ENCODE data around the gene TMA16. TPM values are rescaled to one million over a fixed set of nuclear protein-coding genes. Genes with fewer than 3 reads are reported as not detected.

TMA16 gene
- total and polyA plus RNA-seq, 9 donors, result 16.2 to 32.7 (median 26.0) TPM

DNA sequence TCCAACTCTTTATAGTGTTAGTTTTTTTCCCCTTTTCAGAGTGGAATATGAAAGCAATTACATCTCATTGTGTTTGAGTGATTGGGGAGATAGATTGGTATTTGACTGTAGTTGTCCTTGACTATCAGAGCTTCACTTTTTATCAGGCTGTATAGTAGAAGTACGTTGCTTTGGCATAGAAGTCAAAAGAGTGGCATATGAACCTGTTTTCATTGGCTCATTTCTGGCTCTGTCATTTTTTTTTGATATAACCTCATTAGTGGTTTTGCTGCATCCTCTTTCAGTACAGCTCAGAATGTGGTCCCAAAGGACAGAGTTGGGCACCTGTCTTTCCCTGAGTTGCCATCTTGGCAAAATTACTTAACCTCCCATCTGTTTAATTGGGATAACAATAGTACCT lies 1.4 kb downstream of the TMA16 start:
- no peak overlapping the region for H3K4me3 ChIP-seq (ENCODE audit: low read length)
- peaks cover 2% of the 10 kb centered on the region for H3K4me1 ChIP-seq (ENCODE audit: control insufficient read depth, insufficient read depth, low read length)
- DNase-seq, result no peak
- no peaks in the 10 kb centered on the region for H3K36me3 ChIP-seq (ENCODE audit: control insufficient read depth, insufficient read depth, low read length)
- H3K27ac ChIP-seq (ENCODE audit: low read length), result no peak overlapping the region
- H3K27me3 ChIP-seq (ENCODE audit: control insufficient read depth, insufficient read depth, low read length), result no peaks in the 10 kb centered on the region
- WGBS (ENCODE audit: insufficient coverage), result no CpG with 5 or more reads among the region's 1 CpG
- H3K9me3 ChIP-seq (replicated peaks; ENCODE audit: control insufficient read depth, low read depth, low read length), result no peaks in the 10 kb centered on the region

DNA sequence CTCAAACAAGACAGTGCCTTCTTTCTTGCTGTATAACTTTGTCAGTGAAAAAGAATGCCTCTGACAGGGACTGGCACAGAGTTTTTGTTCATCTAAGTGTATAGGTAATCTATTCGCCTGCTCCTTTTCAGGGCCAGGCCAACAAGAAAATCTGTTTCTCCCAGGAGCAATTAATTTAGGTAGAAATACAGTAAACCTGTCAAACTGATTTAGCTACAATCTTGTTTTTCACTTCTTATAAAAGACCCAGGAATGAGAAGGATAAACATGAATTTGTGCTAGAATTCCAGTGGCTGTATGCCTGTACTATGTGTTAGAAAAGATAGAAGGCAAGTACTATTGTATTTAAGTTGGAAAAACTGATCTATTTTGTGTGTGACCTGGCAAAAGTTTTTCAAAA lies 6.1 kb downstream of the TMA16 start:
- Histone ChIP-seq H3K36me3 (ENCODE audit: control insufficient read depth, insufficient read depth, low read length) (no peaks in the 10 kb centered on the region), H3K27ac (ENCODE audit: low read length) (no peak overlapping the region), H3K9me3 (replicated peaks; ENCODE audit: control insufficient read depth, low read depth, low read length) (no peaks in the 10 kb centered on the region), H3K4me1 (ENCODE audit: control insufficient read depth, insufficient read depth, low read length) (peaks cover 2% of the 10 kb centered on the region), H3K4me3 (ENCODE audit: low read length) (no peak overlapping the region), H3K27me3 (ENCODE audit: control insufficient read depth, insufficient read depth, low read length) (no peaks in the 10 kb centered on the region)
- WGBS (ENCODE audit: insufficient coverage), result no CpG with 5 or more reads among the region's 1 CpG
- DNase-seq, result no peak

DNA sequence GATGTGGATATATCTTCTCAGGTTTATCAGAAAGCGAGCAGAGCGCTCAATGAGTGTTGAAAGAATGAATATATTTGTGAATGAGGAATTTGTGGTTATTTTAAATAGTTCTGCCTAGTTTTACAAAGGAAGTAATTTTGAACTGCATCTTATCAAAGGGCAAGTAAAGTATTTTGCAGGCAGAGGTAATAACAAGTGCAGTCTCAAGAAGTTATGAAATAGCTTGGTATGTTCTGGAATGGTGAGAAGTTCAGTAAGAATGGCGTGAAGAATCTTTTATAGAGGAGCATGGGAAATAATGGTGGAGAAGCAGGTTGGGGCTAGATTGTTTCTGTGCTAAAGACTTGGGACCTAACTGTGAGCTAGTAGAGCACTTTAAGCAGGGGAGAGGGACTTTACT lies 10.9 kb downstream of the TMA16 start:
- DNase-seq, result no peak
- Histone ChIP-seq H3K27me3 (ENCODE audit: control insufficient read depth, insufficient read depth, low read length) (no peaks in the 10 kb centered on the region), H3K4me3 (ENCODE audit: low read length) (no peak overlapping the region), H3K9me3 (replicated peaks; ENCODE audit: control insufficient read depth, low read depth, low read length) (no peaks in the 10 kb centered on the region), H3K27ac (ENCODE audit: low read length) (no peak overlapping the region), H3K4me1 (ENCODE audit: control insufficient read depth, insufficient read depth, low read length) (no peaks in the 10 kb centered on the region), H3K36me3 (ENCODE audit: control insufficient read depth, insufficient read depth, low read length) (peaks cover 7% of the 10 kb centered on the region)
- WGBS (ENCODE audit: insufficient coverage), result 82% methylated on average over 3 of the region's 3 CpGs

DNA sequence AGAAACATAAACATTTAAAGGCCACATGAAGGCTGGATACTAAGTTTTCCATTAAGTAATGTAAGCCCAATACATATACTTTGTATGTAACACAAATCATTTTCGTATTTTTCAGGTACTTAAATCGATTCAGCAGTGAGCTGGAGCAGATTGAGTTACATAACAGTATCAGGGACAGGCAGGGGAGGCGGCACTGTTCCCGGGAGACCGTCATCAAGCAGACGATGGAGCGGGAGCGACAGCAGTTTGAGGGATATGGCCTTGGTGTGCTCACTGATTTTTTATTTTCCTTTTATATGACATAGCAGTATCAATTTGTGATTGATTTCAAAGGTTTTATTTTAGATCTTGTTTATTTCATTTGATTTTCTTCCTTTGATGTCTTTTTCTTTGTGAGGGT lies 20.7 kb downstream of the TMA16 start:
- no peak overlapping the region for H3K27ac ChIP-seq (ENCODE audit: low read length)
- no peaks in the 10 kb centered on the region for H3K27me3 ChIP-seq (ENCODE audit: control insufficient read depth, insufficient read depth, low read length)
- H3K4me1 ChIP-seq (ENCODE audit: control insufficient read depth, insufficient read depth, low read length), result no peaks in the 10 kb centered on the region
- H3K4me3 ChIP-seq (ENCODE audit: low read length), result no peak overlapping the region
- WGBS (ENCODE audit: insufficient coverage), result 100% methylated on average over 3 of the region's 8 CpGs
- no peaks in the 10 kb centered on the region for H3K9me3 ChIP-seq (replicated peaks; ENCODE audit: control insufficient read depth, low read depth, low read length)
- no peak for DNase-seq
- peaks cover 19% of the 10 kb centered on the region for H3K36me3 ChIP-seq (ENCODE audit: control insufficient read depth, insufficient read depth, low read length)

DNA sequence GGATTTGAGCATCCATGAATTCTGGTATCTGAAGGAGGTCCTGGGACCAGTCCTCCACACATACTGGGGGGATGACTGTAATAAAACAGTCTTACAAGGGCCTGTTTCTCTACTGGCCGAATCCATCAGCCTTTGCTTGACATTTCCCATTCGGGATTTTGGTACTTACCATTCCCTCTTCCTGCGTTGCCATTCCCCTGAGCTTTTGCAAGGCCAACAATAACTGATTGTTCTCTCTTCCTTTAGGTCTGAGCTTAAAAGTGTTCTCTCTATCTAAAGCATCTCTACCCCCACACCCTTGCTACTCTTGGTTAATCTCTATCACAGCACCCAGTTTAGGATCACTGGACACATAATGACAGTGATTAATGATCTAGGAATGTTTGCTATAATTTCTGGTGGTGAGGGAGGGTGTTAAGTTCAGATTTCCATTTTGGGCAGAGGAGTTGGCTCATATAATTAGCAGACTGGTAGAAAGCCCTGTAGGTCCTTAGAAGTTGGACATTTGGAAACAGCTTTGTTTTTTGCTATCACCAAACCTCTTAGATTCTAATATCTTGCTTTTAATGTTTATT lies 29.4 kb downstream of the TMA16 start:
- no peak for DNase-seq
- Histone ChIP-seq H3K4me3 (ENCODE audit: low read length) (no peak overlapping the region), H3K36me3 (ENCODE audit: control insufficient read depth, insufficient read depth, low read length) (peaks cover 18% of the 10 kb centered on the region), H3K9me3 (replicated peaks; ENCODE audit: control insufficient read depth, low read depth, low read length) (no peaks in the 10 kb centered on the region), H3K4me1 (ENCODE audit: control insufficient read depth, insufficient read depth, low read length) (no peaks in the 10 kb centered on the region), H3K27me3 (ENCODE audit: control insufficient read depth, insufficient read depth, low read length) (no peaks in the 10 kb centered on the region), H3K27ac (ENCODE audit: low read length) (no peak overlapping the region)
- WGBS (ENCODE audit: insufficient coverage), result 87% methylated on average over 3 of the region's 3 CpGs

DNA sequence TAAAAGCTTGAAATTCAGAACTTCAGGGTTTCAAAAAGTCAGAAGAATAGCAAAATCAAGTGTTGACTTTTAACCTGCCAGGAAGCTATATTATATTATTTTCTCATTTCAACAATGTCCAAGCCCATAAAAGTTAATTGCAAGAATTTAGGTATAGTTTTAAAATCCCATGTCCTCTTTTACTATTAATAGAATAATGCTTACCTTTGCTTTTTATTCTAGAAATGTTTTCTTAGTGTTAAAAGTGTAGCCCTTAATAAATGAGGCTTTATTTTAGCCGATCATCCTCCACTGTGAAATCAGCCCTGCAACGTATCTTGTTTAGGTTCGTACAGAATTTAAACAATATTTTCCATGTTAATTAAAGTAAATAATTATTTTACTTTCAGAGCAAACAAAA lies 31.5 kb downstream of the TMA16 start:
- H3K4me3 ChIP-seq (ENCODE audit: low read length), result no peak overlapping the region
- no CpG with 5 or more reads among the region's 3 CpGs for WGBS (ENCODE audit: insufficient coverage)
- no peaks in the 10 kb centered on the region for H3K4me1 ChIP-seq (ENCODE audit: control insufficient read depth, insufficient read depth, low read length)
- H3K36me3 ChIP-seq (ENCODE audit: control insufficient read depth, insufficient read depth, low read length), result peaks cover 16% of the 10 kb centered on the region
- H3K27ac ChIP-seq (ENCODE audit: low read length), result no peak overlapping the region
- no peak for DNase-seq
- H3K27me3 ChIP-seq (ENCODE audit: control insufficient read depth, insufficient read depth, low read length), result no peaks in the 10 kb centered on the region
- H3K9me3 ChIP-seq (replicated peaks; ENCODE audit: control insufficient read depth, low read depth, low read length), result no peaks in the 10 kb centered on the region

DNA sequence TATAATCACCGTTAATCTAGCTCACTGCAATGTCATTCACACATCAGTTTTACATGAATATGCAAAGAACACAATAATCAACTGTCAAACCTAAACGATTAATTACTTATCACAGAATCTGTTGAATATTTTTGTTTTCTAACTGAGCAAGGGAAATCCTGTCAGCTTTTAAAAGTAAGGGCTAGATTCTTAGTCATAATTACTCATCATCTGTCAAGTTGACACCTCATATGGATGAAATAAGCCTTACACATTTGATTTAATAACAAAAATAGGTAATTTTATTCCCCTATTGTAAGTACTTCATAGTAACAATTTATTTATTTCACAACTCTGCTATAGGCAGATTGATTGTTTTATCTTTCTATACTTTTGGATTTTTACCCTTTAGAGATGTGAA lies 32.7 kb downstream of the TMA16 start:
- Histone ChIP-seq H3K4me3 (ENCODE audit: low read length) (no peak overlapping the region), H3K9me3 (replicated peaks; ENCODE audit: control insufficient read depth, low read depth, low read length) (no peaks in the 10 kb centered on the region), H3K36me3 (ENCODE audit: control insufficient read depth, insufficient read depth, low read length) (peaks cover 10% of the 10 kb centered on the region), H3K4me1 (ENCODE audit: control insufficient read depth, insufficient read depth, low read length) (no peaks in the 10 kb centered on the region), H3K27me3 (ENCODE audit: control insufficient read depth, insufficient read depth, low read length) (no peaks in the 10 kb centered on the region), H3K27ac (ENCODE audit: low read length) (no peak overlapping the region)
- no peak for DNase-seq
- WGBS (ENCODE audit: insufficient coverage), result no CpG with 5 or more reads among the region's 2 CpGs

DNA sequence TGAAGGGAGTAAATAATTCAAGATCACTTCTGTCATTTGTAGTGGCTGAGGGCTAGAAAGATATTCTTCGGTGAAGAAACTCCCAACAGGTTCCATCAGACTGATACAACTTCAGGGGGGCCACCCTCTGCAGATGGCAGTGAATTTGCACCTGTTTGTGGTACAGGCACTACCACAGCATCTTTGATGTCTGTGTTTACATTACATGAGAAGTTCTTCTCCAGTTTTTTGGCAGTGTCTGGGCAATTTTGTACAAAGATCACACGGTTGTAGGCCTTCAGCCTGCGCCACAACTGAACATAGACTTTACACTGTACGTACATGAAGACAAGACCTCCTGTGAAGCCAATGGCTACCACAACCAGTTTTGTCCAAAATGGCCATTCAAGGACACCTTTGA lies 34.2 kb downstream of the TMA16 start:
- H3K36me3 ChIP-seq (ENCODE audit: control insufficient read depth, insufficient read depth, low read length), result peaks cover 7% of the 10 kb centered on the region
- 94% methylated on average over 3 of the region's 4 CpGs for WGBS (ENCODE audit: insufficient coverage)
- no peaks in the 10 kb centered on the region for H3K9me3 ChIP-seq (replicated peaks; ENCODE audit: control insufficient read depth, low read depth, low read length)

DNA sequence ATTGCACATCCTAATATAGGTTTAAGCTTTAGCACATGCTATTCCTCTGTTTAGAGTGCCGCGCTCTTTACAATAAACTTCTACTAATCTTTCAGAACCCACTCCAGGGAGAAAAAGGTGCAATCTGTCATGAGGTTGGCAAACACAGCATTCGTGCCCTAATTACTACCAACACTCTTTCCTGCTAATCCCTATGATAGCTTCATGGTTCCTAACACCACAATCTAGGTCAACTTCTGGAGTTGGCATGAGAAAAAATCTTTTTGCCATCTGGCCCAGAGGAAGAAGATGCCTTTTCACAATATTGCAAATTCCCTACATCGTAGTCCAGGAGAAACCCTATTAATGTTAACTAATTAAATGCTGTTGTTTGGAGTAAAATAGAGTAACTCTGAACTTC lies 39.6 kb downstream of the TMA16 start:
- H3K36me3 ChIP-seq (ENCODE audit: control insufficient read depth, insufficient read depth, low read length), result no peaks in the 10 kb centered on the region
- 85% methylated on average over 3 of the region's 4 CpGs for whole genome bisulfite sequencing (ENCODE audit: insufficient coverage)
- H3K27ac ChIP-seq (ENCODE audit: low read length), result no peak overlapping the region
- no peaks in the 10 kb centered on the region for H3K4me1 ChIP-seq (ENCODE audit: control insufficient read depth, insufficient read depth, low read length)
- no peaks in the 10 kb centered on the region for H3K9me3 ChIP-seq (replicated peaks; ENCODE audit: control insufficient read depth, low read depth, low read length)
- no peak overlapping the region for H3K4me3 ChIP-seq (ENCODE audit: low read length)
- no peaks in the 10 kb centered on the region for H3K27me3 ChIP-seq (ENCODE audit: control insufficient read depth, insufficient read depth, low read length)
- DNase-seq, result no peak

More for the DNA sequence above, 34.2 kb downstream of the TMA16 start:
- no peak overlapping the region for H3K4me3 ChIP-seq (ENCODE audit: low read length)
- no peak overlapping the region for H3K27ac ChIP-seq (ENCODE audit: low read length)
- no peaks in the 10 kb centered on the region for H3K27me3 ChIP-seq (ENCODE audit: control insufficient read depth, insufficient read depth, low read length)
- H3K4me1 ChIP-seq (ENCODE audit: control insufficient read depth, insufficient read depth, low read length), result no peaks in the 10 kb centered on the region
- no peak for DNase-seq

DNA sequence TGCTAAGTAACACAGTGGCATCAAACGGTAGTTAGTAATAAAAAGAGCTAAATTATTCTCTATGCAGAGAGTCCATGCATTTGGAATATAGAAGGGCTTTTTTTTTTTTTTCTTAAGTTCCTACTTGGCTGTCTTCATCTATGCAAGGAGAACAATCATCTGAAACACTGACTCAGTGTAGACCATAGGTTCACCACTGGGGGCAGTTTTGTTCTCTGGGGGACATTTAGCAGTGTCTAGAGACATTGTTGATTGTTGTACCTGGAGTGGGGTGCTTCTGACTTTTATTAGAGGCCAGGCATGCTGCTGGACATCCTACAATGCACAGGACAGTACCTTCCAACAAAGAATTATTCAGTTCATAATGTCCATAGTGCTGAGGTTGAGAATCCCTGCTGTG lies 41.2 kb downstream of the TMA16 start:
- no peaks in the 10 kb centered on the region for H3K9me3 ChIP-seq (replicated peaks; ENCODE audit: control insufficient read depth, low read depth, low read length)
- WGBS (ENCODE audit: insufficient coverage), result no CpG with 5 or more reads among the region's 1 CpG
- H3K4me1 ChIP-seq (ENCODE audit: control insufficient read depth, insufficient read depth, low read length), result no peaks in the 10 kb centered on the region
- H3K36me3 ChIP-seq (ENCODE audit: control insufficient read depth, insufficient read depth, low read length), result no peaks in the 10 kb centered on the region
- no peaks in the 10 kb centered on the region for H3K27me3 ChIP-seq (ENCODE audit: control insufficient read depth, insufficient read depth, low read length)
- no peak overlapping the region for H3K4me3 ChIP-seq (ENCODE audit: low read length)
- H3K27ac ChIP-seq (ENCODE audit: low read length), result no peak overlapping the region
- DNase-seq, result no peak

DNA sequence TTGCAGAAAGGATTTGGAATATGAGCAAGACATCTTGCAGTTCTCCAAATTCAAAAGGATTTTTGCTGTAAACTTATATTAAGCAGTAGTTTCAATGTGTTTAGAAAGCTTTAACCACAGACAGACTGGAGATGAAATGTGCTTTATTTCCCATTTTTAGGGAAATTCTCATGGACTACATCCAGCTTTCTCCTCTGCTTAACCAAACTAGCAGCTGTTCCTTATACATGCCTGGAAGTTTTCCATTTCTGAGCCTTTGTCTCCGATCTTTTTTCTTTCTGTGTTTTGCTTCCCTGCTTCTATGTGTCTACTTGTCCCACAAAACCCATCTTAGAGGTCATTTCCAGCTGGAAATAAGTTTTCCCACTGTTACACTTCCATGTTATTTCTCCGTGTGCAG lies 41.6 kb downstream of the TMA16 start:
- Histone ChIP-seq H3K36me3 (ENCODE audit: control insufficient read depth, insufficient read depth, low read length) (no peaks in the 10 kb centered on the region), H3K9me3 (replicated peaks; ENCODE audit: control insufficient read depth, low read depth, low read length) (no peaks in the 10 kb centered on the region), H3K4me1 (ENCODE audit: control insufficient read depth, insufficient read depth, low read length) (no peaks in the 10 kb centered on the region), H3K27me3 (ENCODE audit: control insufficient read depth, insufficient read depth, low read length) (no peaks in the 10 kb centered on the region), H3K4me3 (ENCODE audit: low read length) (no peak overlapping the region), H3K27ac (ENCODE audit: low read length) (peak overlapping the region; percentile 72)
- peak; percentile 91 for DNase-seq
- WGBS (ENCODE audit: insufficient coverage), result 0% methylated on average over 1 of the region's 2 CpGs

Data from muscle of leg (tissue), 11 donors.